Amygdala (tissue), 56 donors: ENCODE data around the gene SLC2A4RG.
"Not testable (repeated sequence)": the region's sequence is repeated elsewhere in the genome, so short reads cannot be mapped to it uniquely, and the experiment has no call there.

Experiments
- DNase-seq, 56 donors: peaks; one replicate each; lab custom pipeline; 2025; lab: John Stamatoyannopoulos, UW

The SLC2A4RG gene

DNA sequence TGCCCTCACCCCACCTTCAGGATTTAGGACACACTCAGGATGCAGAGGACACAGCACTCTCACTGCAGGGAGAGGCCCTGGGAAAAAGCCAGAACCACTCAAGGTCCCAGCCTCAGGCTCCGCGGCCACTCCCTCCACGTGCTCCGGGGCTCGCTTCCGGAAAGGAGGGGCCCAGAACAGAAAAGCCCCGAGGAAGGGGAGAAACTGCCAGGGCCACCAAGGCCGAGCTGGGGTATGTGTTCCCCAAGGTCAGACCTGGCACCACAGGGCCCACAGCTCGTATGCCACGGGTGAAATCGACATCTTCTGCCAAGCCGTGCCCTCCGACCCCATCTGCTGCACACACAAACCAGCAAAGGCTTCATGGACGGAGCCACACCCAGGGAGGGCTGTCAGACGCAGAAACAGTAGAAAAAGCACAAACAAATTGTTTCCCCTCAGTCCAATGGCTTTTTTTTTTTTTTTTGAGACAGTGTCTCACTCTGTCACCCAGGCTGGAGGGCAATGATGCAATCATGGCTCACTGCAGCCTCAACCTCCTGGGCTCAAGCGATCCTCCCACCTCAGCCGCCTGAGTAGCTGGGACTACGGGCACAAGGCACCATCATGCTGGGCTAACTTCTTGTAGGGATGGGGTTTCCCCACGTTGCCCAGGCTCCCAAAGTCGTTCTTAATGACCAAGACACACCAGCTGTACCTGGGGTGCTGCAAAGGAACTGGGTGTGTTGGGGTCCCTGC, 33.4 kb downstream of the SLC2A4RG start:
- no peak for DNase-seq

- DNase-seq: no peak
Measured at GRCh38 chr20:63773571-63774241, 34.1 kb downstream of the SLC2A4RG start.

DNA sequence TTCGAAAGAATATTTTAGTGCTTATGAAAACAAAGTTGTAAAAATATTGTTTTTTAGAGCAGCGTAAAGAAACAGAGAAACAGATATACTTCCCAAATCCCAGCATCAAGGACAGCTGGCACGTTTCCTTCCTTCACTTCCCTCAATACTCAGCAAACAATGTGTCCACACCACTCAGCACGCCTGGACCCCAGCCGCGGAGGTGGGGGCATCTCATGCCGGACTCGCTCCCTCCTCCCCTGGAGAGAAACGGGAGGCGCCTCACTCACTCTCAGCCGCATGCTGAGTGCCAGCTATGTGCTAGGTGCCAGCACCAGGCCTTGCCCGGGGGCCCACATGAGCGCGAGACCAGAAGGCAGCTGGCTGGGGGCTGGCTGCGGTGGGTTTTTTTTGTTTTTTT, 34.7 kb downstream of the SLC2A4RG start:
- peak in 3 of 56 donors; percentile 12 to 30 (median 27) for DNase-seq

- peak in 28 of 56 donors; percentile 7 to 73 (median 28) for DNase-seq
Measured at GRCh38 chr20:63775096-63775978, 35.8 kb downstream of the SLC2A4RG start.

GRCh38 chr20:63776875-63777274, 37.3 kb downstream of the SLC2A4RG start:
- not testable (repeated sequence) for DNase-seq

- no peak for DNase-seq
Measured at GRCh38 chr20:63777614-63778013, 38.0 kb downstream of the SLC2A4RG start.

GRCh38 chr20:63778034-63778752, 38.6 kb downstream of the SLC2A4RG start:
- no peak for DNase-seq

GRCh38 chr20:63778857-63779256, 39.3 kb downstream of the SLC2A4RG start:
- no peak for DNase-seq

GRCh38 chr20:63781181-63781580, 41.6 kb downstream of the SLC2A4RG start:
- DNase-seq: no peak

- DNase-seq: no peak
Measured at GRCh38 chr20:63782051-63782471, 42.5 kb downstream of the SLC2A4RG start.

DNA sequence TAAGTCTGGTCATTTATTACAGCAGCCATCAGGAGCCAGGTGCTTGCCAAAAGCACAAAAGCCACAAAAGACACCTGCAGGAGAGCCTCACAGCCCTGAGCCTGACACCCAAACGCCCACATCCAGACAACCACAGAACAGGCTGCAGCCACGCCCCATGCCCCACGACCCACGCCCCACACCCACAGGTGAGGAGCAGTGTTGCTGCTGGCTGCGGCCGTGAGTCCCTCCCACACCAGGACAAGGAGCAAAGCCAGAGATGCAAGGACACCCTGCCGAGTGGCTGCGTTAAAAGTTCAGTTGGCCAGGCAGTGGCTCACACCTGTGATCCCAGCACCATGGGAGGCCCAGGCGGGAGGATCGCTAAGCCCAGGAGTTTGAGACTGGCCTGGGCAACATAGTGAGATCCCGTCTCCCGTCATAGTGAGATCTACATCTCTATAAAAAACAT, 43.0 kb downstream of the SLC2A4RG start:
- no peak for DNase-seq

GRCh38 chr20:63783970-63784369, 44.4 kb downstream of the SLC2A4RG start:
- no peak for DNase-seq

DNA sequence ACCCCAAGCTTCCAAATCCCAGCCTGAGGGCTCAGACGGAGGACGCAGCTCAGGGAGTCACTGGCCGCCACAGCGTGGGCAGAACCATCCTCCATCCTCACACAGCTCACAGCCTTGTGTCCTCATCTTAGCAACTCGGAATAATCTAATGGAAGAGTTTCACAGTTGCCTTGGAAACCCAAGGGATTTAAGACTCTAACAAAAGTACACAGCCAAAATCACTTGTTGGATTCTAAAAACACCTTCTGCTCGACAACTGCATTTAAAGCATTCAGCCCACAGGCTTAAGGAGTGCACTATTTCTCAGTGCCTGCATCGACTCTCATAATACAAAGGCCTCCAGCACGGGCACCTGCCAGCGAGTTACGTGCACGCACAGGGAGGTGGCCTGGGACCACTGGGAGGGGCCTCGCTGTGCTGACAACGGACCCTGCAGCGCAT, 46.1 kb downstream of the SLC2A4RG start:
- peak in 7 of 56 donors; percentile 10 to 46 (median 36) for DNase-seq

DNA sequence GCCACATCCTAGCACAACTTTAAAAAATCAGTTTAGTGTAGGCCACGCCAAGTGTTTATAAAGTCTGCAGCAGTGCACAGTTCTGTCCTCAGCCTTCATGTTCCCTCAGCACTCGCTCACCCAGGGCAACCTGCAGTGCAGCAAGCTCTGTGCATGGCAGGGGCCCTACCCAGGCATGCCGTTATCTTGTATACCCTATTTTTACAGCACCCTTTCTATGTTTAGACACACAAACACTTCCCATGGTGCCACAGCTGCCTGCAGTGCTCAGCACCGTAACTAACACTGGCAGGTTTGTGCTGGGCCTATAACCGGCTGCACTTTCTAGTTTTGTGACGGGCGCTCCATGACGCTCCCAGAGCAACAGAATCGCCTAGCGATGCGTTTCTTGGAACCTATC, 47.7 kb downstream of the SLC2A4RG start:
- no peak for DNase-seq

DNA sequence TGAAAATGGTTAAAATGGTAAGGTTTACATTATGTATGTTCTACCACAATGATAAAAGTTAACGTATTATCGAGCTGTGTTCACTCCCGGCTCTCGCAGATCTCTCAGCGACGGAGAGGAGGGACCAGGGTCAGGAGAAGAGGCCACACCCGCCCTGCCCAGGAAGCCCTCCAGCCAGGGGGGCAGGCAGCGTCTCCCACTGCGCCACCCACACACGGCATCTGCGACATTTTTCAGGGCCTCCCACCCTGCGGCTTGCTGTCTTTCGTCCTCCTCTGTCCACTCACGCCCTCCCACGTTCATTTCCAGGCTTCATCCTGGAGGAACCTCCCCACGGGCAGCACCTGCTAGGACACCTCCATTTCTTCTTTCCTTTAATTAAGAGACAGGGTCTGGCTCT, 48.2 kb downstream of the SLC2A4RG start:
- no peak for DNase-seq

DNA sequence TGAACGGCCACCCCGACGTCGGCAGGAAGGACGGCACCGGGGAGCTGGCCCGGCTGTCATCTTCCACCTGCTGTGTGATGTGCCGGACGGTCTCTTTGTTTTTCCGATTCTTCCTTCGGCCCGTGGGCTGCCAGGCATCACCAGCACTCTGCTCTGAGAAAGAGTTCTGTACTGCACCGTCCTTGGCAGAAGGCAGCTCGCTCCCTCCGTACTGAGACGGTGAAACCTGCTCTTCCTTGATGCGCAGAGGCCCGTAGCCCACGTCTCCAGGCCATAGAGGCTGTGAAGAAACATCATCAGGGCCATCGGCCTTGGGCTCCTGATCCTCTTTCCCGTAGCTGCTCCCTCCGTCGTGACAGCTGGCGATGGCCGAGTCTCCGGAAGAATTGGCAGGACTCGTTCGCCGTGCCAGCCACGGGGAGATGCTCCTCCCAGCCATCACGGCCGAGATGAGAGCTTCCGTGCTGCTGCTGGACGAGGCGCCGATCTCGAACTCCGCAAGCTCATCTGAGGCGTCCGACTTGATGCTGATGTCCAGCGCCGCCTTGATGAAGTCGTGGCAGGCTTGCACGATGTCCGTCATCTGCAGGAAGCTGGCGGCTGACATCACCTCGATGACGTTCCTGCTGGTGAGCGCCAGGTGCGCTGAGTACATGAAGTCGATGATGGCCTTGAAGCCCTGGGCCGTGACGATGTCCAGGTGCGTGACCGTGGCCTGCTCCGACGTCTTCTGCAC, 50.4 kb downstream of the SLC2A4RG start:
- no peak for DNase-seq

- no peak for DNase-seq
Measured at GRCh38 chr20:63790572-63791168, 51.1 kb downstream of the SLC2A4RG start.

DNA sequence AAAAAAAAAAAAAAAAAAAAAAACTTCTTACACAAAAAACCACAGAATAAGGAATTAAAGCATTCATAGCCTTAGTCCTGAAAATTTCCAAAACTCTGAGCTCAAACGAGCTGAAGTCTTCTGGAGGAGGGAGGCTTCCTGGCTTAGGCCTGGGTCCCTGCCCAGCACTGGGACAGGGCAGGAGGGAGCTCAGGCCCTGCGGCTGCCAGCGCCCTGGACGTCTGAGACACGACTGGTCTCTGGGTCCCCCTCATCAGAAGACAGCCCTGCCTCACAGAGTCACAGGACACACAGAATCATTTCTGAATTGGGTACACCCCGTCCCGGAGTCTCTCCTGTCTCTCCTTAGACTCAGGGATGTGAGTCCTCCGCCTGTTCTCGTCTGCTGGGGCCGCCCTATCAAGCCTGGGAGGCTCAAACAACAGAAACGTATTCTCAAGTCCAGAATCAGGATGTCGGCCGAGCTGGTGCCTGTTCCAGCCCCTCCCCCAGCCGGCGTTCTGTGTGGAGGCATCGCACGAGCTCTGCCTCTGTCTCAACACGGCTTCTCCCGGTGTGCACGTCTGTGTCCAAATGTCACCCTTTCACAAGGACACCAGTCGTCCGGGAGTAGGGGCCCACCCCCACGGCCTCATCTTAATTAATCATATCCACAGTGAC, 52.1 kb downstream of the SLC2A4RG start:
- DNase-seq: peak in 3 of 56 donors; percentile 3 to 28 (median 11)

DNA sequence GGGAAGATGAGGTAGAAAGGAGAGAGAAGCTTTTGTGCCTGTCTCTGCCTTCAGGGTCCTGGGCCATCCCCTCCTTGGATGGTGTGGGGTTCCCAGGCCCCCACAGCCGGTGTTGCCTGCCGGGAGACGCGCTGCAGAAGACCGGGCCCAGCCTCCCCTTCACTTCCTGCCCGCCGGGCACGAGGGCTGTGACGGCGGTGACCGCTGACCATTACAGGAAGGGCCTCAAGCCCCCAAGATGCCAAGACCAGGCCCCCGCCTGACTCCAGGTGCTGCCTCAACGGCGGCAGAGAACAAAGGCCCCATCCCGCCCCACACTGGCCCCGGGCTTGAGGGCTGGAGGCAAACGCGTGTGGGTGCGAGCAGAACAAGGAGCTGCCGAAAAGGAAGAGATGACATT, 53.3 kb downstream of the SLC2A4RG start:
- no peak for DNase-seq
